Measurements from ENCODE around the gene CREB3L4.

Gene CREB3L4

DNA sequence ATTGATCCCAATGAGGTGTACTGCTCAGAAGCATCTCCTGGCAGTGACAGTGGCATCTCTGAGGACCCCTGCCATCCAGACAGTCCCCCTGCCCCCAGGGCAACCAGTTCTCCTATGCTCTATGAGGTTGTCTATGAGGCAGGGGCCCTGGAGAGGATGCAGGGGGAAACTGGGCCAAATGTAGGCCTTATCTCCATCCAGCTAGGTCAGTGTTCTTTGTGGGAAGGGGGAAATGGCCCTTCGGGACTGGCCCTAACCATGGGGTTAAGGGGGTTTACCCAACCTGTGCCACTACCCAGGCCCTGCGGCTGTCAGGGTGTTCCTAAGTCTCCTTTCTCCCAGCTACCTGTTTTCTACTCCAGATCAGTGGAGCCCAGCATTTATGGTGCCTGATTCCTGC lies 1.3 kb downstream of the CREB3L4 start:
- no CpG with 5 or more reads among the region's 2 CpGs for WGBS, 2 donors (ENCODE audit: extremely low coverage in 2 of 2, insufficient read length in 2 of 2, insufficient replicate concordance in 1 of 2)

GRCh38 chr1:153970346-153970745 lies 2.6 kb downstream of the CREB3L4 start:
- Histone ChIP-seq H2BK5ac (ENCODE audit: low read length) (no peak overlapping the region), H3K27me3 (ENCODE audit: control insufficient read depth in 3 of 3, insufficient read depth in 3 of 3, low read depth in 1 of 3, low read length in 3 of 3) (no peaks in the 10 kb centered on the region), H3K4me2 (ENCODE audit: insufficient read depth, low read length, poor library complexity, severe bottlenecking) (no peak overlapping the region), H3K9me3 (replicated peaks in 1 of 2; ENCODE audit: control insufficient read depth in 2 of 2, insufficient read depth in 1 of 2, low read depth in 1 of 2, low read length in 2 of 2) (no peaks in the 10 kb centered on the region), H4K8ac (ENCODE audit: low read depth, low read length) (no peak overlapping the region), H3K36me3 (replicated peaks in 1 of 2; ENCODE audit: control insufficient read depth in 2 of 2, insufficient read depth in 2 of 2, low read length in 2 of 2) (peaks cover 12 to 49% of the 10 kb centered on the region in 2 donors), H2AK5ac (ENCODE audit: low read depth, low read length) (no peak overlapping the region), H3K4me1 (ENCODE audit: control insufficient read depth in 2 of 2, insufficient read depth in 1 of 2, low read depth in 1 of 2, low read length in 2 of 2) (peaks cover 6 to 12% of the 10 kb centered on the region in 2 donors), H3K9ac (ENCODE audit: low read depth, low read length, poor library complexity) (no peak overlapping the region), H2AFZ (ENCODE audit: low read length) (no peak overlapping the region), H4K91ac (ENCODE audit: low read depth, low read length, poor library complexity) (no peak overlapping the region), H3K18ac (ENCODE audit: low read length) (no peak overlapping the region), H3K14ac (ENCODE audit: low read length) (no peak overlapping the region), H3K4ac (ENCODE audit: low read length) (no peak overlapping the region), H2BK15ac (ENCODE audit: low read length) (no peak overlapping the region), H3K23ac (ENCODE audit: low read depth, low read length, poor library complexity) (no peak overlapping the region), H3K27ac (replicated peaks; ENCODE audit: low read length) (no peak overlapping the region), H3K4me3 (ENCODE audit: low read length in 2 of 2) (no peak overlapping the region), H2BK120ac (ENCODE audit: low read depth, low read length) (no peak overlapping the region), H3K79me1 (ENCODE audit: low read depth, low read length) (no peaks in the 10 kb centered on the region), H2BK12ac (ENCODE audit: low read length) (no peak overlapping the region)
- no CpG with 5 or more reads among the region's 2 CpGs for WGBS, 2 donors (ENCODE audit: extremely low coverage in 2 of 2, insufficient read length in 2 of 2, insufficient replicate concordance in 1 of 2)
- DNase-seq (ENCODE audit: low spot score): no peak

More for the DNA sequence above, 1.3 kb downstream of the CREB3L4 start:
- H2AFZ ChIP-seq (ENCODE audit: low read length): no peak overlapping the region
- no peak overlapping the region for H4K91ac ChIP-seq (ENCODE audit: low read depth, low read length, poor library complexity)
- H3K79me1 ChIP-seq (ENCODE audit: low read depth, low read length): no peaks in the 10 kb centered on the region
- H3K4me3 ChIP-seq (ENCODE audit: low read length in 2 of 2): peak overlapping the region in 1 of 2 donors; percentile 54
- no peak overlapping the region for H3K14ac ChIP-seq (ENCODE audit: low read length)
- H2AK5ac ChIP-seq (ENCODE audit: low read depth, low read length): no peak overlapping the region
- H3K9me3 ChIP-seq (replicated peaks in 1 of 2; ENCODE audit: control insufficient read depth in 2 of 2, insufficient read depth in 1 of 2, low read depth in 1 of 2, low read length in 2 of 2): no peaks in the 10 kb centered on the region
- no peak overlapping the region for H2BK15ac ChIP-seq (ENCODE audit: low read length)
- H3K9ac ChIP-seq (ENCODE audit: low read depth, low read length, poor library complexity): no peak overlapping the region
- H3K4me2 ChIP-seq (ENCODE audit: insufficient read depth, low read length, poor library complexity, severe bottlenecking): no peak overlapping the region
- H2BK5ac ChIP-seq (ENCODE audit: low read length): no peak overlapping the region
- no peak overlapping the region for H3K4ac ChIP-seq (ENCODE audit: low read length)
- DNase-seq (ENCODE audit: low spot score): no peak
- H3K36me3 ChIP-seq (replicated peaks in 1 of 2; ENCODE audit: control insufficient read depth in 2 of 2, insufficient read depth in 2 of 2, low read length in 2 of 2): peaks cover 5 to 38% of the 10 kb centered on the region in 2 donors
- no peaks in the 10 kb centered on the region for H3K27me3 ChIP-seq (ENCODE audit: control insufficient read depth in 3 of 3, insufficient read depth in 3 of 3, low read depth in 1 of 3, low read length in 3 of 3)
- H3K18ac ChIP-seq (ENCODE audit: low read length): no peak overlapping the region
- H3K23ac ChIP-seq (ENCODE audit: low read depth, low read length, poor library complexity): no peak overlapping the region
- H2BK12ac ChIP-seq (ENCODE audit: low read length): no peak overlapping the region
- no peak overlapping the region for H2BK120ac ChIP-seq (ENCODE audit: low read depth, low read length)
- peaks cover 6 to 12% of the 10 kb centered on the region in 2 donors for H3K4me1 ChIP-seq (ENCODE audit: control insufficient read depth in 2 of 2, insufficient read depth in 1 of 2, low read depth in 1 of 2, low read length in 2 of 2)
- no peak overlapping the region for H3K27ac ChIP-seq (replicated peaks; ENCODE audit: low read length)
- no peak overlapping the region for H4K8ac ChIP-seq (ENCODE audit: low read depth, low read length)

GRCh38 chr1:153973071-153973470 lies 5.4 kb downstream of the CREB3L4 start:
- Histone ChIP-seq H2BK15ac (ENCODE audit: low read length) (no peak overlapping the region), H4K8ac (ENCODE audit: low read depth, low read length) (no peak overlapping the region), H3K23ac (ENCODE audit: low read depth, low read length, poor library complexity) (no peak overlapping the region), H2AFZ (ENCODE audit: low read length) (no peak overlapping the region), H4K91ac (ENCODE audit: low read depth, low read length, poor library complexity) (no peak overlapping the region), H3K4me3 (ENCODE audit: low read length in 2 of 2) (no peak overlapping the region), H3K9me3 (replicated peaks in 1 of 2; ENCODE audit: control insufficient read depth in 2 of 2, insufficient read depth in 1 of 2, low read depth in 1 of 2, low read length in 2 of 2) (no peaks in the 10 kb centered on the region), H3K4me1 (ENCODE audit: control insufficient read depth in 2 of 2, insufficient read depth in 1 of 2, low read depth in 1 of 2, low read length in 2 of 2) (peaks cover 6 to 19% of the 10 kb centered on the region in 2 donors), H3K79me1 (ENCODE audit: low read depth, low read length) (peaks cover 3% of the 10 kb centered on the region), H3K18ac (ENCODE audit: low read length) (no peak overlapping the region), H2BK120ac (ENCODE audit: low read depth, low read length) (no peak overlapping the region), H2BK5ac (ENCODE audit: low read length) (no peak overlapping the region), H3K27me3 (ENCODE audit: control insufficient read depth in 3 of 3, insufficient read depth in 3 of 3, low read depth in 1 of 3, low read length in 3 of 3) (no peaks in the 10 kb centered on the region), H3K14ac (ENCODE audit: low read length) (no peak overlapping the region), H3K9ac (ENCODE audit: low read depth, low read length, poor library complexity) (no peak overlapping the region), H3K27ac (replicated peaks; ENCODE audit: low read length) (no peak overlapping the region), H3K4ac (ENCODE audit: low read length) (no peak overlapping the region), H3K4me2 (ENCODE audit: insufficient read depth, low read length, poor library complexity, severe bottlenecking) (no peak overlapping the region), H2BK12ac (ENCODE audit: low read length) (no peak overlapping the region), H2AK5ac (ENCODE audit: low read depth, low read length) (no peak overlapping the region), H3K36me3 (replicated peaks in 1 of 2; ENCODE audit: control insufficient read depth in 2 of 2, insufficient read depth in 2 of 2, low read length in 2 of 2) (peaks cover 16 to 55% of the 10 kb centered on the region in 2 donors)
- no CpG with 5 or more reads among the region's 3 CpGs for WGBS, 2 donors (ENCODE audit: extremely low coverage in 2 of 2, insufficient read length in 2 of 2, insufficient replicate concordance in 1 of 2)
- no peak for DNase-seq (ENCODE audit: low spot score)

GRCh38 chr1:153973525-153973924 lies 5.8 kb downstream of the CREB3L4 start:
- Histone ChIP-seq H2BK5ac (ENCODE audit: low read length) (no peak overlapping the region), H4K91ac (ENCODE audit: low read depth, low read length, poor library complexity) (no peak overlapping the region), H3K79me1 (ENCODE audit: low read depth, low read length) (peaks cover 3% of the 10 kb centered on the region), H3K36me3 (replicated peaks in 1 of 2; ENCODE audit: control insufficient read depth in 2 of 2, insufficient read depth in 2 of 2, low read length in 2 of 2) (peaks cover 16 to 55% of the 10 kb centered on the region in 2 donors), H3K4me2 (ENCODE audit: insufficient read depth, low read length, poor library complexity, severe bottlenecking) (no peak overlapping the region), H2BK120ac (ENCODE audit: low read depth, low read length) (no peak overlapping the region), H2BK15ac (ENCODE audit: low read length) (no peak overlapping the region), H3K14ac (ENCODE audit: low read length) (no peak overlapping the region), H3K9ac (ENCODE audit: low read depth, low read length, poor library complexity) (no peak overlapping the region), H2AFZ (ENCODE audit: low read length) (no peak overlapping the region), H3K9me3 (replicated peaks in 1 of 2; ENCODE audit: control insufficient read depth in 2 of 2, insufficient read depth in 1 of 2, low read depth in 1 of 2, low read length in 2 of 2) (no peaks in the 10 kb centered on the region), H2BK12ac (ENCODE audit: low read length) (no peak overlapping the region), H3K27ac (replicated peaks; ENCODE audit: low read length) (no peak overlapping the region), H3K23ac (ENCODE audit: low read depth, low read length, poor library complexity) (no peak overlapping the region), H4K8ac (ENCODE audit: low read depth, low read length) (no peak overlapping the region), H2AK5ac (ENCODE audit: low read depth, low read length) (no peak overlapping the region), H3K4ac (ENCODE audit: low read length) (no peak overlapping the region), H3K18ac (ENCODE audit: low read length) (no peak overlapping the region), H3K27me3 (ENCODE audit: control insufficient read depth in 3 of 3, insufficient read depth in 3 of 3, low read depth in 1 of 3, low read length in 3 of 3) (no peaks in the 10 kb centered on the region), H3K4me1 (ENCODE audit: control insufficient read depth in 2 of 2, insufficient read depth in 1 of 2, low read depth in 1 of 2, low read length in 2 of 2) (peaks cover 3 to 14% of the 10 kb centered on the region in 2 donors), H3K4me3 (ENCODE audit: low read length in 2 of 2) (no peak overlapping the region)
- WGBS, 2 donors (ENCODE audit: extremely low coverage in 2 of 2, insufficient read length in 2 of 2, insufficient replicate concordance in 1 of 2): 100% methylated on average over 2 of the region's 7 CpGs; no CpG with 5 or more reads in 1 of the 2 donors
- DNase-seq (ENCODE audit: low spot score): no peak

All from neuronal stem cell (in vitro differentiated cells).